Gastrocnemius medialis (tissue), 4 donors: ENCODE results near the gene TGFBR1.

Source experiments
- POLR2A ChIP-seq, 2 donors: fragments of 450-650 bp; IDR thresholded peaks; one replicate each; pipeline ENCODE4 v1.6.1; 2017; ENCODE audit warnings: antibody characterized with exemption in 2 of 2, mild to moderate bottlenecking in 2 of 2, moderate library complexity in 2 of 2
- TF ChIP-seq, protein P1 (sequence below), 5 experiments: fragments of 450-650 bp in 3 of 5; fragments of 200-600 bp in 2 of 5; sonication (generic) in 2 of 5; IDR thresholded peaks in 4 of 5; conservative IDR thresholded peaks in 1 of 5; 1 replicate in 4 of 5; 2 replicates in 1 of 5; pipeline ENCODE4 v1.5.1; 2016 to 2019; ENCODE audit warnings: antibody characterized with exemption in 5 of 5, mild to moderate bottlenecking in 3 of 5, moderate library complexity in 3 of 5

DNA sequence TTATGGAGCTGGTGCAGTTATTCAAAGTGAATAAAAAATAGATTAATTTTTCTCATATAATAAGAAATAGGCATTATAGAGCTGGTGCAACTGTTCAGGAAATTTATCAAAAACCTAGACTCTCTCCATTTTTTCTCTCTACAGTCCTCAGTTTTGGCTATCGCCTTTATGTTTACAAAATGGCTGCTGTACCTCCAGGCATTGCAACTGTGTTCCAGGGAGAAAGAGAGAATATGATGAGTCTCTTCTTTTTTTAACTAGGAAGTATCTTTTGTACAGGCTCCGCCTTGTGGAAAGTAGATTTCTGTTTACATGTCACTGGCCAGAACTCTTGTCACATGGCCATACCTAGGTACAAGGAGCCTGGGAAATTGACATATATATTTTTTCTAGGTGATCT is 3.1 kb upstream of the TGFBR1 start:
- TF ChIP-seq, protein P1, sequence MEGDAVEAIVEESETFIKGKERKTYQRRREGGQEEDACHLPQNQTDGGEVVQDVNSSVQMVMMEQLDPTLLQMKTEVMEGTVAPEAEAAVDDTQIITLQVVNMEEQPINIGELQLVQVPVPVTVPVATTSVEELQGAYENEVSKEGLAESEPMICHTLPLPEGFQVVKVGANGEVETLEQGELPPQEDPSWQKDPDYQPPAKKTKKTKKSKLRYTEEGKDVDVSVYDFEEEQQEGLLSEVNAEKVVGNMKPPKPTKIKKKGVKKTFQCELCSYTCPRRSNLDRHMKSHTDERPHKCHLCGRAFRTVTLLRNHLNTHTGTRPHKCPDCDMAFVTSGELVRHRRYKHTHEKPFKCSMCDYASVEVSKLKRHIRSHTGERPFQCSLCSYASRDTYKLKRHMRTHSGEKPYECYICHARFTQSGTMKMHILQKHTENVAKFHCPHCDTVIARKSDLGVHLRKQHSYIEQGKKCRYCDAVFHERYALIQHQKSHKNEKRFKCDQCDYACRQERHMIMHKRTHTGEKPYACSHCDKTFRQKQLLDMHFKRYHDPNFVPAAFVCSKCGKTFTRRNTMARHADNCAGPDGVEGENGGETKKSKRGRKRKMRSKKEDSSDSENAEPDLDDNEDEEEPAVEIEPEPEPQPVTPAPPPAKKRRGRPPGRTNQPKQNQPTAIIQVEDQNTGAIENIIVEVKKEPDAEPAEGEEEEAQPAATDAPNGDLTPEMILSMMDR (IDR thresholded peaks at IDR 0.05 in 4 of 5, conservative IDR thresholded peaks at IDR 0.05 in 1 of 5): no peak
- TF ChIP-seq POLR2A (IDR thresholded peaks at IDR 0.05): no peak
